ENCODE measurements around the gene BBX.
"Not testable (repeated sequence)": the region's sequence is repeated elsewhere in the genome, so short reads cannot be mapped to it uniquely, and the experiment has no call there.

The BBX gene

GRCh38 chr3:107810171-107811071 is 287.7 kb downstream of the BBX start:
- DNase-seq: no peak

GRCh38 chr3:107813026-107813425 is 290.3 kb downstream of the BBX start:
- DNase-seq: no peak

DNA sequence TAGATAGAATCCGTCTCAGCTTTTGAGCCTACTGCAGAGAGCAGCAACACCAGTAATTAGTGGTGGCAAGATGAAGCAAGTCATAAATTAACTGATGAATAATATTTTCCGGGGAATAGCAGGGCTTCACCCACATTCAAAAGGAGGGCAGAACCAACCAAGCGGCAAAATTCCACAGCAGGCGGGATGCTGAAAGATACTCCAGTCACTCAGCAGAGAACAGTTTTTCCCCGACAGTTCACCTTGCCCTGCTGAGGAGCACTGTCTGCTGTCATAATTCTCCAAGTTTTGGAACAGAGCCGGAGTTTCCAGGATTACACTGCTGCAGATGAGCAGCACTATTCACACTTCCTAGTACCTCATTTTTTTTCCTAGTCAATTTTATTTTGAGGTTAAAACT is 293.3 kb downstream of the BBX start:
- no peak for DNase-seq

- no peak for DNase-seq
Observed at GRCh38 chr3:107817076-107817475, 294.3 kb downstream of the BBX start.

DNA sequence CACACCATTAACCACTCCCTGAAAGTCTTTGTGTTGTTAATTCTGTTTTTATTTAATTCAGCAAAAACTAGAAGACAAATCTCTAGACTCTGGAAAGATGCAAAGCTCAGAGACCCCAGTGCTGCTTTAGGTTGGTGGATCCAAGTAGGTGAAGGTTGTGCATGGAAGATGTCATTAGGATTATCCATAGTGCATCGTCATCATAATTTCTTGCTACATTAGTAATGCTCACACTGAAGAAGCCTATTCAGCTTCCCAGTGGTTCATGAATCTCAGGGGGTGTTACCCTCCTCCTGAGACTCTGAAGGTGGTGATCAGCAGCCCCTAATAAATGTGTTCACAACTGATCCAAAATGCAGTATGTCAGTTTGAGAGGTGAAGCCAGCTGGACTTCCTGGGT is 295.3 kb downstream of the BBX start:
- DNase-seq: no peak

GRCh38 chr3:107819656-107820055 is 296.9 kb downstream of the BBX start:
- no peak for DNase-seq

DNA sequence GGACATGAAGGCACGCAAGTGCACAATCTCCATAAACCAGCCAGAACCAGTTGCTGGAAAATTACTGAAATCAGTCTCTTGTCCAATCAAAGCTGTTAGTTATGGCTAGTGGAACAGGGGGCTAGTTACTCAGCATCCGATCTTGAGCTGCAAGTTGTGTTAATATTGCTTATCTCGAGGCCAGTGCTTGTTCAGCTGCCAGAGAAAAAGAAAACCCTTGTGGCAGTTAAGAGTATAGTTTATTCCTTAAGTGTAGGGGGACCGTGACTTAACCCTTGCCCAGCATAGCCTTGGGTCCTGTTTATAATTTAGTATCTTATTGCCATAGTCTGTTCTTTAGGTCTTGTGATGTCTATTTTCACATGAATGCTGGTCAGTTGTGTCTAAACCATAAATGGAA is 299.5 kb downstream of the BBX start:
- DNase-seq: no peak

- no peak for DNase-seq
Observed at GRCh38 chr3:107824822-107825371, 302.1 kb downstream of the BBX start.

- DNase-seq: no peak
Observed at GRCh38 chr3:107825556-107825955, 302.8 kb downstream of the BBX start.

DNA sequence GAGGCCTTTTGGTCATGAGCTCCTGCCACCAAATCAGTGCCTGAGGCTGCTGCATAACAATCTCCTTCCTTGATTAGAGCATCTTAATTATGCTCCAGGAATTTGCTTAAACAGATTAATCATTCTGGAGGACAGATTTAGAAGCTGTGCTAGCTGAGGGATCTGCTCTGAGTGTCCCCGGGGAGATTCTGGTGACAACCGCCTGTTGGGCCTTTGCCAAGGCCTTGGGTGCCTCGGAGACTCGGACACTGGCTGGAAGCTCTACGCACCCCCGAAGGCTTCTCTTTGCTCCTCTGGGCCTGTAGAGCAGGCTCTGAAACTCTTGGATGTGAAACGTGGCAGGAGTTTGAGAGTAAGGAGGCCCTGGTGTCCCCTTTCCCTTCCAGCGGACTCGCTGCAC is 304.0 kb downstream of the BBX start:
- DNase-seq: no peak

DNA sequence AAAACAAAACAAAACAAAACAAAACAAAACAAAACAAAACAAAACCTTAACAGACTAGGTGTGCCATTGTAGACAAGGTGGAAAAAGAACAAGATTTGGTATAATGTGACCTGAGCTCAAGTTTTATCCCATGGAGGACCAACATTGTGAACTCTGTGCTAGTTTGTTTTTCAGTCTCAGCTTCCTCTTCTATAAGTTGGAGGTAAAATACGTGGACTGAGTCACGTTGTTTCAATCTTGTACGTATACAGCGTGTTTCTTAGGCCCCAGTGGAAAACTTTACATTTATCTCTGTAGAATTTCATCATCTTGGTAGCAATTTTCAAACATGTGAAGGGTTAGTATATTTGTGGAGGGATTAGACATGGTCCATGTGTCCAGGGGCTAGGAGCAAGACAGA is 306.4 kb downstream of the BBX start:
- DNase-seq: no peak

GRCh38 chr3:107831590-107831989 is 308.8 kb downstream of the BBX start:
- DNase-seq: no peak

DNA sequence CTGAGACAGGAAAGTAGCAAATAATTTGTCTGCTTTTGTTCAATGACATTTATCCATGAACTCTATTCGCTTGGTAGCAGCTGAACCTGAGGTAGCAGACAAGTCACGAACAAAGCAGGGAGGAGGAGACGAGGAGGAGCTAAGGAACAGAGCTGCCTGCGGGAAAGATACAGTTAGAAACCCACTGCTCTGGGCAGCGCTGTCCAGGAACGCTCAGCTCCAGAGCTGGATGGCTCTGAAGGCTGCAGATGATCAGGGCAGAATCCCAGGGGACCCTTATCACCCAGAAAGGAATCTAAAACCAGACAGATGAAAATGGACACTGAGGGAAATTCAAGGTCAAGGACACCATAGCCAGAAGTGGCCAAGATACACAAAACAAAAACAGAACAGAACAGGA is 310.3 kb downstream of the BBX start:
- DNase-seq: no peak

GRCh38 chr3:107833722-107834416 is 311.1 kb downstream of the BBX start:
- no peak for DNase-seq

- DNase-seq: not testable (repeated sequence)
Observed at GRCh38 chr3:107835001-107835400, 312.2 kb downstream of the BBX start.

DNA sequence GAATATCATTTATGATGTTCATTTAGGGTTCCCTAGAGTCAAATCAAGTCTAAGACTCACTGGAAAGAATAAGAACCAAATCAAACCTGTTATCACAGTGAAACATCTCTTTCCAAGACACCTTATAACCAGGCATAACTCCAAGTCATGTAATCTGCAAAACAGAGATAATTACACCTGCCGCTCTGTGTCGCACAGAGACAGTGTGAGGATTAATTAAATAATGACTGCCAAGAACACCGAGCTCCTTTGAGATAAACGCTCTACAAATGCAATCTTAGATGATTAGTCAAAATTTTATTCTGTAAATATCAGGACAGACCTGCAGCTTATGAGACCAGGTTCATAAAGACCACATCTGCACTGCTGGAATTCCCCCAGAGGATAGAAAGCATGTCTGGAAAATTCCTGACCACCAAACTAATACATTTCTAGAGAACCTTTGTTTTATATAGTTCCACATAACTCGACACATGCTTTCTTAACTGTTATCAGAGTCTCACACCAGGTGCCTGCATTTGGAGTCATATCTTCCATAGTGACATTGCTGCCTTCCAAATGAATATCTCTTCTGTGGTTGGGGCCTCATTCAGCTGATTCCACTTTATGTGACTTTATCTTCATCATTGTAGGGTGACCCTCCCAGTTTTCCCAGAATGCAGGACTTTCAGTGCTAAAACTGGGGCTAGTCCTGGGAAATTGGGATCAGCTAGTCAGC is 315.3 kb downstream of the BBX start:
- no peak for DNase-seq

GRCh38 chr3:107841831-107842230 is 319.1 kb downstream of the BBX start:
- no peak for DNase-seq

DNA sequence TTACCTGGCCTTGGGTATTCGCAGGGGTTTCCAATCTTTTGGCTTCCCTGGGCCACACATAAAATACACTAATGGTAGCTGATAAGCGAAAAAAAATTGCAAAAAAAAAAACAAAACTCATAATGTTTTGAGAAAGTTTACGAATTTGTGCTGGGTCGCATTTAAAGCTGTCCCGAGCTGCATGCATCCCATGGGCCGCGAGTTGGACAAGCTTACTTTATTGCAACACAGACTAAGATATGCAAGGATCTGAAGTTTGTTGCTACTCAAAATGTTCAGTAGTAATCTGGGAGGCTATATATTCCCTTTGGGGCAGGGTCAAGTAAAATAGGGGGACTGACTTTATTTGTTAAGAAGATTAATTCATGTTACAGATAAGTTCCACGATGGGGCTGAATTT is 320.2 kb downstream of the BBX start:
- no peak for DNase-seq

GRCh38 chr3:107845380-107846278 is 322.9 kb downstream of the BBX start:
- no peak for DNase-seq

DNA sequence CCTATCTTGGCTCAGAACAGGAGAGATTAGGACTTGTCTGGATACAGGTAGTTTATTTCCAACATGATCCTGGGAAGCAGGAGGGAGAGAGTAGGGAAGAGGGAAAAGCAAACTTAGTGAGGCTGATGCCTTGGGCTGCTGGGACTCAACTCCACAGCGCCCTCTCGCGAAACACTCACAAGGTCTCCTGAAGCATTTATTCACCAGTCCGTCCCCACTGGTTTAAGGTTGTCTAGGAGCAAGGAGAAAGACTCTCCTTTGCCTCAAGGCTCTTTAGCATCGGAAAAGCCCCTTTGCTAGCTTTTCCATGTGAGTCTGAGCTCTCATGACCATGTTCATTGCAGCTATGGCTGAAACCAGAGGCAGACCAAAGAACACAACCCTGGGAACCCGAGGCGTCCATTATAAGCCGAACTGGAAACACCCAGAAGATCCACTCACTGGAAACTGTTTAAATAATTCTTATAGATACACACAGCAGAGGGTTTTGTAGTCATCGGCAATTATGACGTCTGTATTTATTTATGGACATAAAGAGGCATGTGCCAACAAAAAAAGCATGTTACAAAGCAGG is 323.6 kb downstream of the BBX start:
- DNase-seq: no peak

GRCh38 chr3:107847791-107848190 is 325.0 kb downstream of the BBX start:
- DNase-seq: no peak

DNA sequence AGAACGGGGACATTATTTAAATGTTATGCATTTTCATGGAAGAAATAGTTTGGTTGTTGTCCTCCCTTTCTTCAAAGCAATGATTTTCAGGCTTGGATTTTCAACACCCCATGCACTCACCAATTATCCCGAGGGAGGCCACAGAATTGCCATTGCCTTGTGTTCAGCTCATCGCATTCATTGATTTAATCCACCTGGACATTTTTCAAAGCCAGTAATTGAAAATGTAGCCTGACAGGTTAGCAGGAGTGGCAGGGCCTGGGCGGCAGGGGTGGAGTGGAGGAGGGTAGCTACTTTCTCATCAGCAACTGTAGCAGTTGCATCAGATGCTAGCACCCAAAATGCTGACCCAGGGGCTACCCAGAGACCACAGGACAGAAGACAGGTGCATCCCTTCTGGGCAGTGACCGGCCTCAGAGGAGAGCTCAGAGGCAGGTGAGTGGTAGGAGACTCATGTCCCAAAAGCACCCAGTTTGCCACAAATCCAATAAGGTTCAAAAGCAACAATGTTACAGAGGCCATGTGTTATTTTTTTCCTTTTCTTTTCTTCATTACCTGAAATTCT is 325.7 kb downstream of the BBX start:
- DNase-seq: no peak

Measured in SHP77 treated with DMSO at 0.1 percent for 48 hours (cell line).